KMS-11 (cell line): ENCODE measurements around the gene LRRK1.

Source experiments
- H2AFZ ChIP-seq: fragments of 200-600 bp; sonication (generic); 2 replicates; pipeline ENCODE4 v1.6.1; 2016; ENCODE audit warnings: antibody characterized with exemption, mixed run types, low read depth
- H3K27ac ChIP-seq: fragments of 200-600 bp; sonication (generic); 2 replicates; pipeline ENCODE4 v1.6.1; 2016; ENCODE audit warnings: mild to moderate bottlenecking, mixed run types
- H3K27me3 ChIP-seq: fragments of 200-600 bp; sonication (generic); 2 replicates; pipeline ENCODE4 v1.6.1; 2017; ENCODE audit warnings: mild to moderate bottlenecking, low read depth, mixed run types, moderate library complexity; ENCODE audit not compliant: insufficient read depth
- H3K36me3 ChIP-seq: fragments of 200-600 bp; sonication (generic); 2 replicates; pipeline ENCODE4 v1.6.1; 2017; ENCODE audit warnings: mild to moderate bottlenecking, mixed run types; ENCODE audit not compliant: insufficient read depth
- H3K4me1 ChIP-seq: fragments of 200-600 bp; sonication (generic); 2 replicates; pipeline ENCODE4 v1.6.1; 2016; ENCODE audit warnings: mild to moderate bottlenecking, low read depth, mixed run types; ENCODE audit not compliant: poor library complexity, severe bottlenecking
- H3K4me2 ChIP-seq: fragments of 200-600 bp; sonication (generic); 2 replicates; pipeline ENCODE4 v1.7.0; 2016; ENCODE audit warnings: mild to moderate bottlenecking, mixed run types
- H3K4me3 ChIP-seq: fragments of 200-600 bp; sonication (generic); IDR thresholded peaks from 2 replicates; pipeline ENCODE4 v1.6.1; 2017; ENCODE audit warnings: low read depth, low read length, mixed read lengths; ENCODE audit not compliant: insufficient read depth
- H3K79me2 ChIP-seq: fragments of 200-600 bp; sonication (generic); 2 replicates; pipeline ENCODE4 v1.6.1; 2016; ENCODE audit warnings: low read depth, mixed run types; ENCODE audit not compliant: insufficient read depth
- H3K9ac ChIP-seq: fragments of 200-600 bp; sonication (generic); 2 replicates; pipeline ENCODE4 v1.6.1; 2016; ENCODE audit warnings: mild to moderate bottlenecking, mixed run types
- H4K20me1 ChIP-seq: fragments of 200-600 bp; sonication (generic); 2 replicates; pipeline ENCODE4 v1.6.1; 2016; ENCODE audit warnings: mild to moderate bottlenecking, mixed run types; ENCODE audit not compliant: insufficient read depth
- CTCF ChIP-seq: fragments of 200-600 bp; sonication (generic); conservative IDR thresholded peaks from 2 replicates; pipeline ENCODE4 v1.6.1; 2017; ENCODE audit warnings: low read depth, mild to moderate bottlenecking, antibody characterized with exemption, low read length, moderate library complexity, mixed read lengths

The LRRK1 gene

DNA sequence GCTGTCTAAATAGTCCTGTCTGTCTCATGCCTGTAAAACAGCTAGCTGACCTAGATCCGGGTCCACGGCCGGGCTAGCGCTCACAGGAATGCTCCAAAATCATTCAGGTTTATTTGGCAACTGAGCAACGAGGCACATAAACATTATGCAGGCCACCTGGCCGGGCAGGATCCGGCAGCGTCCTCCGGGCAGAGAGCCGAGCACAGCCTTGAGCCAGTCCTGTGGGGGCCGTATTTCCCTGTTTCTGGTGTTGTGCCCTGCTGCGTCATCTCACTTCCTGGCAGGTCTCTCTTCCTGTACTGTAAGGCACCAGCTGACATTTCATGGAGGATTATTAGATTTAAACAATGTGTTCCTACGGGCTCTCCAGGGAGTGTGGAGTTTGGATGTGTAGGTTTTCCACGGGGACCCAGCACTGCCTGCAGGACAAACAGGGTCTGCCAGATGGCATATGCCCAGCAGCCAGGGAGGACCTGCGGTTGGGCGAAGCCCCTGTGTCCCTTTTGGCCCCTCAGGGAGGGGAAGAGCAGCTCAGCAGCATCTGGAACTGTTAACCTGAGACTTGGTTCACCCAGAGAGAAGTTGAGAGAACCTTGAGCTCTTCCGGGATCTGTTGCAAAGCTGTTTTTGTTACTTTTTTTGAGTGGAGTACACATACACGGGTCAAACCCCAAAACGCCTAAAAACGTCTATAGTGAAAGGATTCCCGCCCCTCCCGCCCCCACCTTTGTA, 16.6 kb upstream of the LRRK1 start:
- no peak overlapping the region for H3K4me2 ChIP-seq
- no peak for TF ChIP-seq CTCF
- H3K27ac ChIP-seq, result no peak overlapping the region
- no peak overlapping the region for H3K9ac ChIP-seq
- H4K20me1 ChIP-seq, result no peaks in the 10 kb centered on the region
- no peak overlapping the region for H2AFZ ChIP-seq
- H3K4me3 ChIP-seq, result no peak overlapping the region
- H3K36me3 ChIP-seq, result no peaks in the 10 kb centered on the region
- no peaks in the 10 kb centered on the region for H3K79me2 ChIP-seq
- no peaks in the 10 kb centered on the region for H3K27me3 ChIP-seq
- no peaks in the 10 kb centered on the region for H3K4me1 ChIP-seq

DNA sequence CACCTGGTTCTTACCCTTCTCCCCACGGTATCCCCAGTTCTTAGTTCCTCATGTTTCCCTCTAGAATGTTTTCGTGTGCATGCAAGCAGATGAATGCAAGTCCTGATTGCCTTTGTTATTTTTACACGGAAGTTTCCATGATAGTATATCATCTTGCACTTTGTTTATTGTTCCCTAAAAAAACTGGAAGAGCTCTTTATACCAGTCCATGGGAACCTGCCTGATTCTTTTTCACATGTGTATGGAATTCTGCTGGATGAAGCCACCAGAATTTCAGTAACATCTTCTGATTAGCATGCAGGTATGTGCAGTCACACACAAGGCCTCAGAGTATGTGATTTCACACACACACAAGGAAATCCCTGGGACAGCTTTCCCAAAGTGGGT, 16.0 kb upstream of the LRRK1 start:
- no peak overlapping the region for H3K9ac ChIP-seq
- H3K4me3 ChIP-seq, result no peak overlapping the region
- no peak for TF ChIP-seq CTCF
- no peaks in the 10 kb centered on the region for H3K27me3 ChIP-seq
- H4K20me1 ChIP-seq, result no peaks in the 10 kb centered on the region
- H3K4me1 ChIP-seq, result no peaks in the 10 kb centered on the region
- H3K36me3 ChIP-seq, result no peaks in the 10 kb centered on the region
- no peak overlapping the region for H3K27ac ChIP-seq
- H3K4me2 ChIP-seq, result no peak overlapping the region
- no peaks in the 10 kb centered on the region for H3K79me2 ChIP-seq
- no peak overlapping the region for H2AFZ ChIP-seq

- H3K27ac ChIP-seq, result no peak overlapping the region
- H3K36me3 ChIP-seq, result no peaks in the 10 kb centered on the region
- no peaks in the 10 kb centered on the region for H4K20me1 ChIP-seq
- H3K4me1 ChIP-seq, result no peaks in the 10 kb centered on the region
- H3K27me3 ChIP-seq, result no peaks in the 10 kb centered on the region
- no peak for TF ChIP-seq CTCF
- no peak overlapping the region for H3K4me3 ChIP-seq
- no peaks in the 10 kb centered on the region for H3K79me2 ChIP-seq
- H2AFZ ChIP-seq, result no peak overlapping the region
- H3K9ac ChIP-seq, result no peak overlapping the region
- no peak overlapping the region for H3K4me2 ChIP-seq
Measured at GRCh38 chr15:100905850-100906249, 13.3 kb upstream of the LRRK1 start.

- Histone ChIP-seq H3K4me1 (no peaks in the 10 kb centered on the region), H2AFZ (no peak overlapping the region), H3K27ac (no peak overlapping the region), H4K20me1 (no peaks in the 10 kb centered on the region), H3K79me2 (no peaks in the 10 kb centered on the region), H3K36me3 (no peaks in the 10 kb centered on the region), H3K9ac (no peak overlapping the region), H3K4me3 (no peak overlapping the region), H3K27me3 (no peaks in the 10 kb centered on the region), H3K4me2 (no peak overlapping the region)
- no peak for TF ChIP-seq CTCF
Measured at GRCh38 chr15:100908466-100908865, 10.7 kb upstream of the LRRK1 start.
